ENCODE data around the gene ADD3.

GRCh38 chr10:110057456-110057855, 49.7 kb downstream of the ADD3 start:
- no peak for TF ChIP-seq FOXM1 (IDR thresholded peaks at IDR 0.05; ENCODE audit: borderline replicate concordance)
- TF ChIP-seq BHLHE40 (IDR thresholded peaks at IDR 0.05; ENCODE audit: borderline replicate concordance), result no peak
- no peak for TF ChIP-seq SUZ12 (IDR thresholded peaks at IDR 0.05)
- no peak for TF ChIP-seq SP1 (IDR thresholded peaks at IDR 0.05)
- no peak for TF ChIP-seq HDGF (IDR thresholded peaks at IDR 0.05; ENCODE audit: borderline replicate concordance)
